Tibial artery (tissue), 4 donors: Measurements from ENCODE around the gene MEIS2.

ENCODE experiments used
- DNase-seq, 2 donors: peaks; one replicate each; pipeline ENCODE4 v3.0.0-alpha.2; 2019
- H3K27ac ChIP-seq, 2 donors: fragments of 200-600 bp; sonication (generic) in 1 of 2; 1 replicate in 1 of 2; 2 replicates in 1 of 2; pipeline ENCODE4 v1.5.1; 2018 to 2019; ENCODE audit warnings: mild to moderate bottlenecking in 1 of 2
- H3K27me3 ChIP-seq, 2 donors: fragments of 200-600 bp; sonication (generic) in 1 of 2; one replicate each; pipeline versions ENCODE4 v1.5.1 to v1.6.0; 2016 to 2019
- H3K36me3 ChIP-seq, 3 donors: fragments of 200-600 bp; sonication (generic) in 2 of 3; one replicate each; pipeline ENCODE4 v1.5.1; 2016 to 2019; ENCODE audit warnings: mild to moderate bottlenecking in 2 of 3
- H3K4me1 ChIP-seq, 4 donors: fragments of 200-600 bp; sonication (generic) in 2 of 4; 1 replicate in 3 of 4; 2 replicates in 1 of 4; pipeline ENCODE4 v1.5.1; 2016 to 2019
- H3K4me3 ChIP-seq, 2 donors: fragments of 200-600 bp; sonication (generic) in 1 of 2; 1 replicate in 1 of 2; 2 replicates in 1 of 2; pipeline ENCODE4 v1.5.1; 2018 to 2019; ENCODE audit warnings: mild to moderate bottlenecking in 2 of 2
- H3K9me3 ChIP-seq, 3 donors: fragments of 200-600 bp; sonication (generic) in 1 of 3; one replicate each; pipeline ENCODE4 v1.5.1; 2016 to 2019
- CTCF ChIP-seq, 2 experiments: fragments of 200-600 bp in 1 of 2; fragments of 450-650 bp in 1 of 2; IDR thresholded peaks; one replicate each; pipeline ENCODE4 v1.5.1; 2017 to 2019; ENCODE audit warnings: antibody characterized with exemption in 2 of 2, mild to moderate bottlenecking in 1 of 2, moderate library complexity in 1 of 2
- intact Hi-C: fragments of 100-400 bp; cut with DNase I; formaldehyde crosslinking; loops from one replicate; pipeline ENCODE4 v1.15.0; 2023; ENCODE audit warnings: low total_unique reads

The MEIS2 gene

GRCh38 chr15:36866896-36867295 lies 233.5 kb downstream of the MEIS2 start:
- Histone ChIP-seq H3K36me3 (no peaks in the 10 kb centered on the region), H3K4me1 (no peaks in the 10 kb centered on the region), H3K4me3 (no peak overlapping the region), H3K9me3 (no peaks in the 10 kb centered on the region), H3K27ac (no peak overlapping the region), H3K27me3 (no peaks in the 10 kb centered on the region)
- no peak for TF ChIP-seq CTCF (IDR thresholded peaks at IDR 0.05)
- intact Hi-C loops = no loop called here
- no peak for DNase-seq

GRCh38 chr15:36863570-36863969 lies 236.8 kb downstream of the MEIS2 start:
- Histone ChIP-seq H3K9me3 (no peaks in the 10 kb centered on the region), H3K4me1 (no peaks in the 10 kb centered on the region), H3K27ac (no peak overlapping the region), H3K36me3 (no peaks in the 10 kb centered on the region), H3K27me3 (no peaks in the 10 kb centered on the region), H3K4me3 (no peak overlapping the region)
- DNase-seq = no peak
- TF ChIP-seq CTCF (IDR thresholded peaks at IDR 0.05) = no peak
- intact Hi-C loops = no loop called here

DNA sequence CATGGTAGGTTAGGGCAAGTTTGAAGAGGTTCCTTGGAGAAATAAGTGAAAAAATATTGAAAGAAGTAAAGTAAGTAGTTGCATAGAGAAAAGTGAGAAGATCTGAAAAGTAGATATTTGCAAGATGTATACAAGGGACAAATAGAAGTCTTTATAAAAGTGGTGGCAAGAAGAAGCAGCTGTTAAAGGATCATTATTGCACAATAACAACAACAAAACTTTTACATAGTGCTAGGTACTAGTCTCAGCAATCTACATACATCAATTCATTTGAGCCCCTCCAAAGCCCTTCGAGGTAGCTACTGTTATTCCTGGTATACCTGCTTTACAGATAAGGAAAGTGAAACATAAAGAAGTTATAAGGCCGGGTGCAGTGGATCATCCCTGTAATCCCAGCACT lies 239.6 kb downstream of the MEIS2 start:
- Histone ChIP-seq H3K27me3 (no peaks in the 10 kb centered on the region), H3K9me3 (no peaks in the 10 kb centered on the region), H3K4me1 (no peaks in the 10 kb centered on the region), H3K27ac (no peak overlapping the region), H3K36me3 (no peaks in the 10 kb centered on the region), H3K4me3 (no peak overlapping the region)
- no peak for TF ChIP-seq CTCF (IDR thresholded peaks at IDR 0.05)
- no peak for DNase-seq
- intact Hi-C loops = no loop called here

DNA sequence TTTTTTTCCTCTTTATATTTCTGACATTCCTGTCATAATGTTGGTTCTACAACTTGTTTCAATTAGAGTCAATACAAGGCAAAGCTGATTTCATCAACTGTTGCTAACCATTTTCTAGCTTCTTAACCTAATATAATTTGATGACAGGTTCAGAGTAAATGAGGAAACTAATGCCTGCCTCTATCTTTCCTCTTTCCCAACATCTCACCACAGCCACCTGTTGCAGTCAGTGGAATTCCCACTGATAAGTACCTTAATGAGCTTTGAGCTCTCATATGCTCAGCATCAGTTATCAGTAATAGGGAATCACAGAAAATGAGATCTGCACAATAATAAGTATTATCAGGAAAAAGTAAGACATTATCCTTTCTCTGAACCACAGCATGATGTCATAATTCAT lies 241.9 kb downstream of the MEIS2 start:
- Histone ChIP-seq H3K27ac (no peak overlapping the region), H3K36me3 (no peaks in the 10 kb centered on the region), H3K27me3 (no peaks in the 10 kb centered on the region), H3K4me3 (no peak overlapping the region), H3K4me1 (no peaks in the 10 kb centered on the region), H3K9me3 (no peaks in the 10 kb centered on the region)
- no peak for TF ChIP-seq CTCF (IDR thresholded peaks at IDR 0.05)
- no peak for DNase-seq
- intact Hi-C loops = no loop called here

- intact Hi-C loops = no loop called here
- DNase-seq = no peak
- Histone ChIP-seq H3K4me1 (no peaks in the 10 kb centered on the region), H3K27ac (no peak overlapping the region), H3K9me3 (no peaks in the 10 kb centered on the region), H3K4me3 (no peak overlapping the region), H3K36me3 (no peaks in the 10 kb centered on the region), H3K27me3 (no peaks in the 10 kb centered on the region)
- no peak for TF ChIP-seq CTCF (IDR thresholded peaks at IDR 0.05)
Observed at GRCh38 chr15:36856339-36856973, 243.9 kb downstream of the MEIS2 start.

DNA sequence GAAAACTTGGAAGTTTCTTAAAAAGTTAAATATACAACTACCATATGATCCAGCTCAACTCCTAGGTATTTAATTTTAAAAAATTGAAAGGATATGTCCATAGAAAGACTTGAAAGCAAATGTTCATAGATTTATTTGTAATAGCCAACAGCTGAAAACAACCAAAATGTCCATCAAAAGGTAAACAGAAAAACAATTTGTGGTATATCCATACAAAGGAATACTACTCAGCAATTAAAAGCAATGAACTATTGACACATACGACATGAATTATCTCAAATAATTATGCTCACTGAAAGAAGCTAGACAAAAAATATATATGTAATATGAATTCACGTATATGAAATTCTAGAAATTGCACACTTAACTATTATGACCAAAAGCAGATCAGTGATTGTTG lies 249.5 kb downstream of the MEIS2 start:
- Histone ChIP-seq H3K4me3 (no peak overlapping the region), H3K27me3 (no peaks in the 10 kb centered on the region), H3K4me1 (no peaks in the 10 kb centered on the region), H3K36me3 (no peaks in the 10 kb centered on the region), H3K27ac (no peak overlapping the region), H3K9me3 (no peaks in the 10 kb centered on the region)
- TF ChIP-seq CTCF (IDR thresholded peaks at IDR 0.05) = no peak
- intact Hi-C loops = no loop called here
- no peak for DNase-seq
